Stimulated activated memory B cell treated with anti-CD40 and anti-IgM and Interleukin-4, amounts not matched to agents 10 μg/mL and 1 μg/mL and 100 μg/mL, for 72 hours (primary cell): ENCODE results near the gene SGIP1.

Experiments used
- ATAC-seq: fragments of 150-1000 bp; cut with Tn5 transposase; 2 replicates; pipeline ENCODE4 v1.10.0; 2021
- H3K27ac Mint-ChIP-seq: one replicate; pipeline ENCODE4 v1.8.0; 2022; ENCODE audit warnings: mild to moderate bottlenecking, mixed read lengths
- H3K27me3 Mint-ChIP-seq: one replicate; pipeline ENCODE4 v1.8.0; 2022; ENCODE audit warnings: mixed read lengths
- H3K36me3 Mint-ChIP-seq: one replicate; pipeline ENCODE4 v1.8.0; 2022; ENCODE audit warnings: mixed read lengths
- H3K4me1 Mint-ChIP-seq: one replicate; pipeline ENCODE4 v1.8.0; 2022; ENCODE audit warnings: mixed read lengths
- H3K4me3 Mint-ChIP-seq: one replicate; pipeline ENCODE4 v1.8.0; 2022; ENCODE audit warnings: mild to moderate bottlenecking, moderate library complexity, mixed read lengths
- H3K9me3 Mint-ChIP-seq: one replicate; pipeline ENCODE4 v1.8.0; 2022; ENCODE audit warnings: mixed read lengths

Gene SGIP1

DNA sequence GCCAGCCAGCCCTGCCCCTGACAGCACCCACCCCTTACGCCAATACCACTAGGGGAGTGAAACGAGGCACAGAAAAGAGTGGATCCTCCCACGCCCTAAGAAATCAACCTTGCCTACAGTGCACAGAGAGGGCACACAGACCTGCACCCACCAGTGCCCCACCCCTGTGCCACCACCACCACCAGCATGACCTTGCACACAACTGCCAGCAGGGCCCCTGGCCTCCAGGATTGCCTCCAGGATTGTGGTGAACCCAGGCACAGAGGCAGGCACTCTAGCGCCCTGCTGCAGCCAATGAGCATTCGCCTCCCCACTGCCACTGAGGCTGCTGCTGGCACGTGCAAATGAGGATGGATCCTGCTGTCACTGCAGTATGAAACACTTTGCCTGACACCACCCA is 23.5 kb upstream of the SGIP1 start:
- H3K9me3 Mint-ChIP-seq, result peaks cover 10% of the 10 kb centered on the region

DNA sequence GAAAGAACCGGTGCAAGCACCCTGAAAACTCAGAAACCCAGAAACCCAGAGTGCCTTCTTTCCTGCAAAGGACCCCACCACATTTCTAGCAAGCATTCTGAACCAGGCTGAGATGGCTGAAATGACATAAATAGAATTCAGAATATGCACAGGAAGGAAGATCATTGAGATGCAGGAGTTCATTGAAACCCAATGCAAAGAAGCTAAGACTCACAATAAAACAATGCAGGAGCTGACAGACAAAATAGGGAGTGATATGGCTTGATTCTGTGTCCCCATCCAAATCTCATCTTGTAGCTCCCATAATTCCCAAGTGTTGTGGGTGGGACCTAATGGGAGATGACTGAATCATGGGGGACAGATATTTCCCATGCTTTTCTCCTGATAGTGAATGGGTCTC is 22.8 kb upstream of the SGIP1 start:
- H3K4me1 Mint-ChIP-seq, result no peaks in the 10 kb centered on the region
- H3K36me3 Mint-ChIP-seq, result no peaks in the 10 kb centered on the region
- H3K4me3 Mint-ChIP-seq, result no peak overlapping the region
- peaks cover 13% of the 10 kb centered on the region for H3K9me3 Mint-ChIP-seq
- peaks cover 72% of the 10 kb centered on the region for H3K27me3 Mint-ChIP-seq
- ATAC-seq, result no peak
- no peak overlapping the region for H3K27ac Mint-ChIP-seq

More for the DNA sequence above, 23.5 kb upstream of the SGIP1 start:
- Mint-ChIP-seq H3K27me3 (peaks cover 64% of the 10 kb centered on the region), H3K4me1 (no peaks in the 10 kb centered on the region), H3K4me3 (no peak overlapping the region), H3K27ac (no peak overlapping the region), H3K36me3 (no peaks in the 10 kb centered on the region)
- ATAC-seq, result peak; percentile 24

DNA sequence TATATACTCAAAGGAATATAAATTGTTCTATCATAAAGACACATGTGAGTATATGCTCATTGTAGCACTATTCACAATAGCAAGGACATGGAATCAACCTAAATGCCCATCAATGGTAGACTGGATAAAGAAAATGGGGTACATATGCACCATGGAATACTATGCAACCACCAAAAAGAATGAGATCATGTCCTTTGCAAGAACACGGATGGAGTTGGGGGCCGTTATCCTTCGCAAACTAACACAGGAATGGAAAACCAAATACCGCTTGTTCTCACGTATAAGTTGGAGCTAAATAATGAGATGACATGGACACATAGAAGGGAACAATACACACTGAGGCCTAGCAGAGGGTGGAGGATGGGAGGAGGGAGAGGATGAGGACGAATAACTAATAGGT is 16.0 kb upstream of the SGIP1 start:
- H3K27ac Mint-ChIP-seq, result no peak overlapping the region

DNA sequence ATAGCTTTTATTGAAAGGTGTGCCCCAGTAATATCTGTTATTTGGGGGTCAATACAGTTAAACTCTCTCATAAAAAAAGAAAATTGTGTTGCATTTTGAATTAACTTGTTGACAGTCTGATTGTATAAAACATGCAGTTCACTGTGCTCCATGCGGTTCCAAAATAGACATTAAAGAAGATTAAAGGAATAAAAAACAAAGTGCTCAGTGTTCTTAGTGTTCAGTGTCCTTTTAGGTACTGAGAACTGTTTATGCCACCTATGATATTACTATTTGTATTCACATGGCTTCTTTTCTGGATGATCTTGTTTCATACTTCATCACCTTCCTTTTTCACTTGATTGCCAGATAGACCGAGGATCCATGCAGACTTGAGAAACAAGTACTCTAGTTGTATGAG is 15.3 kb upstream of the SGIP1 start:
- ATAC-seq, result no peak
- no peak overlapping the region for H3K4me3 Mint-ChIP-seq
- H3K27me3 Mint-ChIP-seq, result peaks cover 20% of the 10 kb centered on the region
- H3K27ac Mint-ChIP-seq, result no peak overlapping the region
- H3K9me3 Mint-ChIP-seq, result peaks cover 8% of the 10 kb centered on the region
- no peaks in the 10 kb centered on the region for H3K4me1 Mint-ChIP-seq
- H3K36me3 Mint-ChIP-seq, result no peaks in the 10 kb centered on the region

More for the DNA sequence above, 16.0 kb upstream of the SGIP1 start:
- Mint-ChIP-seq H3K9me3 (peaks cover 13% of the 10 kb centered on the region), H3K4me1 (no peaks in the 10 kb centered on the region), H3K4me3 (no peak overlapping the region), H3K36me3 (no peaks in the 10 kb centered on the region), H3K27me3 (peaks cover 27% of the 10 kb centered on the region)
- no peak for ATAC-seq

DNA sequence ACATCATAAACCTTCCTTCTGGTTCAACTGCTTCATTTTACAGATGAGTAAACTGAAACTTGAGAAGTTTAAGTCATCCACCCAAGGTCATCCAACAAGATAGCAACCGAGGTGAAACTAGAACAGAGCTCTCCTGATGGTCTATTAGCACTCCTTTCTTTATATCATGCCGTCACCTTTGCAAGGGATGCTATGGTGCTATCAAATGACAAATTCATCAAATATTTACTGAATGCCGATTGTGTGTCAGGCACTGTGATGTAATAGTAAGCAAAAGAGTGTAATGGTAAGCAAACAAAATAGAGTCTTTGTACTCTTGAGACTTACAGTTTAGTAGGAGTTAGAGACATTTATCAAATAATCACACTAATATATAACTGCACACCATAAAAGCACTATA is 14.0 kb upstream of the SGIP1 start:
- Mint-ChIP-seq H3K36me3 (no peaks in the 10 kb centered on the region), H3K27ac (no peak overlapping the region), H3K27me3 (peaks cover 12% of the 10 kb centered on the region), H3K9me3 (peaks cover 6% of the 10 kb centered on the region), H3K4me1 (no peaks in the 10 kb centered on the region), H3K4me3 (no peak overlapping the region)
- ATAC-seq, result no peak

DNA sequence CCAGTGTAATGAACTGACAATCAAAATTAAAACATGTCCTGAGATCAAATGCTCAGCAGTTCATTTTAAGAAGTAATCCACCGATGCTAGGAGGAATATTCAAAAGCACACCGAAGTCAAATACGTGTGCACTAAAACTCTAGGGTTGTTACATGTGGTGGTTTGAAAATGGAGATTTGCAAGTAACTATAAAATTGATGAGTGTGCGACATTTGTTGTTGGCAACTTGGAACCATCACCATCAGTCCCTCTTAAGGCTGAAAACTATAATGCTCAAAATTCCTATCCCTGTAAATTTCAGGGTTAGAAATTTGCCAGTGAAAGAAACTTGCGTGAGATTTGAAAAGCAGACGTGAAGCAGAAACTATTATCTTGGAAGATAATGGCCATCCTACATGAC is 13.3 kb upstream of the SGIP1 start:
- Mint-ChIP-seq H3K4me1 (no peaks in the 10 kb centered on the region), H3K27ac (no peak overlapping the region)
- ATAC-seq, result no peak

DNA sequence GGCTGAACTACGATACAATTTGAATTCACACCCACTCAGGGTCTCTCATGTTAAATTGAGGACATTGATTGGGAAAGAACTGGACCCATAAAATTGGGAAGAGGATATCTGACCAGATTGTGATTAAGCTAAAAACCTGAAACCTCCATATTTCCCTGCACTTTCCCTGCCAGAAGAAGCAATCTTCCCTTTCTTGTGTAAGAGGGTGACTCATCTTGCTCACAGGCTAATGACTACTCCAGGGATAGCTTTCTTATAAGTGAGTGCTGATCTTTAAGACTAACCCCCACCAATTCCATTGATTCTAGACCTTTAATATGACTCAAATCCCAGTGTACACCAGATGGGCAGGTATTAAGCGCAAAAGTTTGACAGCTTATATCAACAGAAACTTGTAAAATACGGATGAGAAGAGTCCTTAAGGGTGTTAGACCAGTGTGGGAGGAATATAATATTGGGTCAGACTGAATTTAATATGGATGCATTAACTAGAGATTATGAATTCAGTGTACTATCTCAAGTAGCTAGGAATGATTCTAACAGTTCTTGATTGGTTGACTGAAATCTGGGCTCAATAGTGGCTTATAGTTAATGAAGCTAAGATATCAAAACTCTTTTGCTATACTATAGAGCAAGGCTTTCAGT is 12.1 kb upstream of the SGIP1 start:
- Mint-ChIP-seq H3K9me3 (no peaks in the 10 kb centered on the region), H3K36me3 (no peaks in the 10 kb centered on the region), H3K4me1 (no peaks in the 10 kb centered on the region), H3K27ac (no peak overlapping the region), H3K4me3 (no peak overlapping the region), H3K27me3 (no peaks in the 10 kb centered on the region)
- no peak for ATAC-seq

More for the DNA sequence above, 13.3 kb upstream of the SGIP1 start:
- Mint-ChIP-seq H3K36me3 (no peaks in the 10 kb centered on the region), H3K9me3 (peaks cover 3% of the 10 kb centered on the region), H3K4me3 (no peak overlapping the region), H3K27me3 (peaks cover 5% of the 10 kb centered on the region)

DNA sequence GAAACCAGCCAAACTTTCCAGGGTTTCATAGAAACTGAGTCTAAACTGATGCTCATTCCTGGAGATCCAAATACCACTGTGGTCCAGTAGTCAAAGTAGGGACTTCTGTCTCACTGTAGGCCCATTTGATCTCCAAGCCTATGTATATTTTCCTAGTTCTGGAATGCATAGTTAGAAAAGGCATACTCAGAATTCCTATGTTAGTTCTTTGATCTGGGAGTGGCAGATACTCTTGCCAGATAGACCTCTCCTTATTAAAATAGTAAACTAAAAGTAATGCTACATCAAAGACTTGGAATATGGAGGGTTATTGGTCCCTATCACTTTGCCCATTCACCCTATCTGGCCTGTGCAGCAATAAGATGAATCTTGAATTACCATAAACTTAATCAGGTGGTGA is 10.4 kb upstream of the SGIP1 start:
- H3K27me3 Mint-ChIP-seq, result no peaks in the 10 kb centered on the region
- H3K36me3 Mint-ChIP-seq, result no peaks in the 10 kb centered on the region
- no peak overlapping the region for H3K27ac Mint-ChIP-seq
- H3K9me3 Mint-ChIP-seq, result no peaks in the 10 kb centered on the region
- no peak overlapping the region for H3K4me3 Mint-ChIP-seq
- ATAC-seq, result no peak
- H3K4me1 Mint-ChIP-seq, result no peaks in the 10 kb centered on the region

GRCh38 chr1:66525086-66525485 is 8.9 kb upstream of the SGIP1 start:
- Mint-ChIP-seq H3K4me1 (no peaks in the 10 kb centered on the region), H3K27me3 (peaks cover 8% of the 10 kb centered on the region), H3K9me3 (no peaks in the 10 kb centered on the region), H3K4me3 (no peak overlapping the region), H3K36me3 (no peaks in the 10 kb centered on the region), H3K27ac (no peak overlapping the region)
- ATAC-seq, result no peak

DNA sequence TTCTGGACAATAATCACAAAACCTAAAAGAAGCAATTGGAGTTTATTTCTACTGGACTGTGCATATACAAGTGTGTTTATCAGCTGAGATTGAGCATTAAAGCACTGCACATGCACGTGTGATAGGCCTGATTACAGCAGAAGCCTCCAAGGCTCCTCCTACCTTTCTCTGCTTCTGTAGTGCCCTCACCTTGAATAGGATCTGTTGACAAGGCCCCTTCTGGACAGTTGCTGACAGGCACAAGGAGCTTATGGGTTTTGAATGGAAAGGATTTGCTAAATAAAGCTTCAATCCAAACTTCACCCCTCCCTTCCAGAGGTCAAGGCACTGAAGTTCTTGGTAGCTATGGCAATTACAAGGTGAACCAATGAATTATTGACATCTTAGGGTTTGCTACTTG is 7.9 kb upstream of the SGIP1 start:
- Mint-ChIP-seq H3K36me3 (no peaks in the 10 kb centered on the region), H3K27ac (no peak overlapping the region), H3K4me3 (no peak overlapping the region), H3K27me3 (peaks cover 12% of the 10 kb centered on the region), H3K9me3 (no peaks in the 10 kb centered on the region), H3K4me1 (peaks cover 2% of the 10 kb centered on the region)
- no peak for ATAC-seq

GRCh38 chr1:66526991-66527390 is 7.0 kb upstream of the SGIP1 start:
- H3K9me3 Mint-ChIP-seq, result no peaks in the 10 kb centered on the region
- ATAC-seq, result no peak

GRCh38 chr1:66527686-66528085 is 6.3 kb upstream of the SGIP1 start:
- Mint-ChIP-seq H3K4me3 (no peak overlapping the region), H3K27ac (no peak overlapping the region), H3K27me3 (peaks cover 28% of the 10 kb centered on the region), H3K9me3 (no peaks in the 10 kb centered on the region), H3K4me1 (peaks cover 8% of the 10 kb centered on the region), H3K36me3 (no peaks in the 10 kb centered on the region)
- no peak for ATAC-seq

More at GRCh38 chr1:66526991-66527390, 7.0 kb upstream of the SGIP1 start:
- Mint-ChIP-seq H3K4me1 (peaks cover 8% of the 10 kb centered on the region), H3K27me3 (peaks cover 21% of the 10 kb centered on the region), H3K4me3 (no peak overlapping the region), H3K36me3 (no peaks in the 10 kb centered on the region), H3K27ac (no peak overlapping the region)

DNA sequence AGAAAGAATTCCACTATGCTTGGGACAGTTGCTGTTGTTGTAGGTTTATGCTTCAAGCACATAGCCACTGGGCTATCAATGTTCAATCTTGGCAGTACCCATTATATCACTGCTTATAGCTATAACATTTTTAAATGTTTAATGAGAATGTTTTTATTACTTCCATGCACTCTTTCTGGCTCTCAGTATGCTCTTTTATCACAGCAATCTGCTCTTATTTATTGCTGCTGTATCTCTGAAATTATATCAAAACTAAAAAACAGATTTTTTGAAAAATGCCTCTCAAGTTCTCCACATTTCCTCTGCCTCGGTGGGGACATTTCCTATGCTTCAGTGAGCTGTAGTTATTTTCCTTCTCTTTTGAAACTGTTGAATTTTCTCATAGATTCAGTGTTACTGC is 5.4 kb upstream of the SGIP1 start:
- H3K27ac Mint-ChIP-seq, result no peak overlapping the region
- H3K27me3 Mint-ChIP-seq, result peaks cover 37% of the 10 kb centered on the region
- peaks cover 13% of the 10 kb centered on the region for H3K4me1 Mint-ChIP-seq
- no peak overlapping the region for H3K4me3 Mint-ChIP-seq
- H3K9me3 Mint-ChIP-seq, result no peaks in the 10 kb centered on the region
- no peaks in the 10 kb centered on the region for H3K36me3 Mint-ChIP-seq
- ATAC-seq, result no peak

DNA sequence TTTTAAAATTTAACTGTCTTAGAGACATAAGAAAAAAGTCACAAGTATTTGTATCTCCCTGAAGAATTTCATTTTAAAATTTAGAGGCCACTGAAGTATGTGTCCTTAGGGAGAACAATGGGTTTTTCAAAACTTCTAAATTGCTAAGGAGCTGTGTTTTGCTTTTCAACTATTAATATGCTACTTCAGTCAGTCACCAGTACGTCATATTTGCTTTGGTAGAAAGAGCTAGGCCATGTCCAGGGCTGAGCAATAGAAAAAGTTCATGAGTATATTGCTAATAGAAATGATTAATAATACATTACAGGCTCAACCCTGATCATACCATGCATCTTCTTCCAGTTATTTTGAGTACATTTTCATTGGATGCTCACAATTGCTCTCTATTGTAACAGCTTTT is 1.7 kb upstream of the SGIP1 start:
- H3K9me3 Mint-ChIP-seq, result no peaks in the 10 kb centered on the region
- H3K4me3 Mint-ChIP-seq, result no peak overlapping the region
- peaks cover 21% of the 10 kb centered on the region for H3K4me1 Mint-ChIP-seq
- H3K27me3 Mint-ChIP-seq, result peaks cover 51% of the 10 kb centered on the region
- no peak for ATAC-seq
- no peak overlapping the region for H3K27ac Mint-ChIP-seq
- no peaks in the 10 kb centered on the region for H3K36me3 Mint-ChIP-seq

GRCh38 chr1:66532798-66533783 is 862 bp upstream of the SGIP1 start:
- Mint-ChIP-seq H3K27ac (peak overlapping the region; percentile 75), H3K4me3 (peak overlapping the region; percentile 69), H3K36me3 (no peaks in the 10 kb centered on the region), H3K4me1 (peaks cover 21% of the 10 kb centered on the region), H3K27me3 (peaks cover 51% of the 10 kb centered on the region), H3K9me3 (no peaks in the 10 kb centered on the region)
- no peak for ATAC-seq

DNA sequence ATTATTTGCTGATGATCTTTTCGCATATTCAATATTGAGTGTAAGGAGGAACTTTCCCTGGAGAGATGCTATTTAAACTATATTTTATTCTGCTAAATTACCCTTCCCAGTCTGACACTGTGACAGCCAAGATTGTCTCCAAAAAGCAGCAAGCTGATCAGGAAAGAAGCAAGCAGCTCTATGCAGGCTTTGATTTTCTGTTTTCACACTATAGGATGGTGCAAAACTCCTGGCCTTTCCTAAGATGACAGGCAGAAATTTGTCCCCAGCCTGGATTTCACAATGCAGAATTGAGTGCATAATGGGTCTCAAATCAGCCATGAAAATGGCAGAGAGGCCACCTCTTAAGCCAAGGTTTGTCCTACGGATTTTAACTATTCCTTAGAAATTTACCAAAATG is 1.1 kb downstream of the SGIP1 start:
- Mint-ChIP-seq H3K4me1 (peaks cover 21% of the 10 kb centered on the region), H3K36me3 (no peaks in the 10 kb centered on the region), H3K27me3 (peaks cover 49% of the 10 kb centered on the region), H3K27ac (no peak overlapping the region), H3K4me3 (no peak overlapping the region), H3K9me3 (no peaks in the 10 kb centered on the region)
- ATAC-seq, result no peak
